Activated T-cell treated with anti-CD3 and anti-CD28 coated beads, Interleukin-2, amount 50 U/mL, for 1 hour (primary cell): ENCODE data around the gene MX2.

ENCODE experiments used
- DNase-seq: peaks from one replicate; pipeline ENCODE4 v3.0.0-alpha.2; 2020

MX2 gene

GRCh38 chr21:41365377-41366107 lies 3.7 kb downstream of the MX2 start:
- DNase-seq: no peak

- no peak for DNase-seq
These were observed 4.8 kb downstream of the MX2 start for GRCh38 chr21:41366522-41367151.

- no peak for DNase-seq
These were observed 5.6 kb downstream of the MX2 start for GRCh38 chr21:41367301-41367944.

- no peak for DNase-seq
These were observed 6.3 kb downstream of the MX2 start for GRCh38 chr21:41367945-41368734.

- DNase-seq: no peak
These were observed 6.9 kb downstream of the MX2 start for GRCh38 chr21:41368735-41369104.

- DNase-seq: peak; percentile 58
These were observed 7.5 kb downstream of the MX2 start for GRCh38 chr21:41369105-41369919.

GRCh38 chr21:41369920-41370839 lies 8.4 kb downstream of the MX2 start:
- DNase-seq: no peak

- no peak for DNase-seq
These were observed 9.2 kb downstream of the MX2 start for GRCh38 chr21:41370840-41371684.

- no peak for DNase-seq
These were observed 9.8 kb downstream of the MX2 start for GRCh38 chr21:41371685-41372030.

GRCh38 chr21:41373253-41373652 lies 11.4 kb downstream of the MX2 start:
- no peak for DNase-seq

- DNase-seq: no peak
These were observed 11.9 kb downstream of the MX2 start for GRCh38 chr21:41373763-41374162.

- DNase-seq: no peak
These were observed 12.4 kb downstream of the MX2 start for GRCh38 chr21:41374177-41374712.

GRCh38 chr21:41374867-41375533 lies 13.2 kb downstream of the MX2 start:
- DNase-seq: no peak

- no peak for DNase-seq
These were observed 14.0 kb downstream of the MX2 start for GRCh38 chr21:41375875-41376274.

GRCh38 chr21:41377715-41378114 lies 15.9 kb downstream of the MX2 start:
- no peak for DNase-seq

GRCh38 chr21:41378849-41379248 lies 17.0 kb downstream of the MX2 start:
- no peak for DNase-seq

- no peak for DNase-seq
These were observed 18.1 kb downstream of the MX2 start for GRCh38 chr21:41379901-41380300.

GRCh38 chr21:41381731-41382130 lies 19.9 kb downstream of the MX2 start:
- no peak for DNase-seq

GRCh38 chr21:41387042-41387819 lies 25.4 kb downstream of the MX2 start:
- DNase-seq: no peak
